Prostate gland (tissue), 2 donors: ENCODE results near the gene TMEM139. TPM values are rescaled to one million over a fixed set of nuclear protein-coding genes. Genes with fewer than 3 reads are reported as not detected.

Experiments
- DNase-seq: peaks from one replicate; pipeline ENCODE4 v3.0.0-alpha.2; 2019; ENCODE audit warnings: low spot score
- H3K27ac ChIP-seq, 2 donors: fragments of 200-600 bp; sonication (generic); 2 replicates each; pipeline ENCODE4 v1.5.1; 2017 to 2019
- H3K27me3 ChIP-seq: fragments of 200-600 bp; sonication (generic); replicated peaks from 2 replicates; pipeline ENCODE4 v1.5.1; 2019; ENCODE audit not compliant: insufficient read depth
- H3K36me3 ChIP-seq, 2 donors: fragments of 200-600 bp; sonication (generic); 1 replicate in 1 of 2; 2 replicates in 1 of 2; pipeline versions ENCODE4 v1.5.1 to v1.8.1; 2017 to 2019
- H3K4me1 ChIP-seq: fragments of 200-600 bp; sonication (generic); replicated peaks from 2 replicates; pipeline ENCODE4 v1.5.1; 2019
- H3K4me3 ChIP-seq, 2 donors: fragments of 200-600 bp; sonication (generic); 2 replicates each; pipeline ENCODE4 v1.5.1; 2017 to 2019
- H3K9me3 ChIP-seq: fragments of 200-600 bp; sonication (generic); 2 replicates; pipeline ENCODE4 v1.5.1; 2017
- POLR2A ChIP-seq: fragments of 450-650 bp; IDR thresholded peaks from one replicate; pipeline ENCODE4 v1.6.1; 2016; ENCODE audit warnings: antibody characterized with exemption, mild to moderate bottlenecking
- POLR2AphosphoS5 ChIP-seq: sonication (generic); formaldehyde crosslinking; IDR thresholded peaks from one replicate; pipeline ENCODE4 v1.6.1; 2017; ENCODE audit warnings: antibody characterized with exemption
- WGBS: methylation state at CpG from one replicate; pipeline ENCODE4 v1.1.5; 2018; 5-methylcytosine and 5-hydroxymethylcytosine counted together
- intact Hi-C: fragments of 100-400 bp; cut with DNase I; formaldehyde crosslinking; loops from one replicate; pipeline ENCODE4 v1.14.2; 2022
- total RNA-seq, 2 donors: library from RNA; depleted of rRNA; stranded (reverse); fragments of >200 nt; gene quantifications; one replicate each; pipeline ENCODE4 v1.1.0, GENCODE V29; 2016
- TF ChIP-seq, protein P1 (sequence below), 4 experiments: fragments of 200-600 bp in 2 of 4; fragments of 450-650 bp in 2 of 4; sonication (generic) in 2 of 4; IDR thresholded peaks; 1 replicate in 3 of 4; 2 replicates in 1 of 4; pipeline ENCODE4 v1.5.1; 2016 to 2019; ENCODE audit warnings: antibody characterized with exemption in 4 of 4, mild to moderate bottlenecking in 2 of 4, moderate library complexity in 2 of 4

The TMEM139 gene
- total RNA-seq, 2 donors from 2014 or later, result 0.51 to 7.7 TPM

DNA sequence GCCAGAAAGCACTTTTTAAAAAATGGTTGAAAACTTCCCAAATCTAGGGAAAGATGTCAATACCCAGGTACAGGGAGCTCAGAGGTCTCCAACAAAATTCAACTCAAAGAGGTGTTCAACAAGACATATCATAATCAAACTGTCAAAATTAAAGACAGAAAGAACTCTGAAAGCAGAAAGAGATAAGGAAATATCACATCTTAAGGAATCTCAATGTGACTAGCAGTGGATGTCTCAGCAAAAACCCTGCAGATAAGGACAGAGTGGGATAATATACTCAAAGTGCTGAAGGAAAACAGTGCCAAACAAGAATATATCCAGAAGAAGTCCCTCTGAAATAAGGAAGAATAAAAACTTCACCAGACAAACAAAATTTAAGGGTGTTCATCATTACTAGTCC, 34.6 kb upstream of the TMEM139 start:
- intact Hi-C loops, result no loop called here
- H3K9me3 ChIP-seq, result no peaks in the 10 kb centered on the region

DNA sequence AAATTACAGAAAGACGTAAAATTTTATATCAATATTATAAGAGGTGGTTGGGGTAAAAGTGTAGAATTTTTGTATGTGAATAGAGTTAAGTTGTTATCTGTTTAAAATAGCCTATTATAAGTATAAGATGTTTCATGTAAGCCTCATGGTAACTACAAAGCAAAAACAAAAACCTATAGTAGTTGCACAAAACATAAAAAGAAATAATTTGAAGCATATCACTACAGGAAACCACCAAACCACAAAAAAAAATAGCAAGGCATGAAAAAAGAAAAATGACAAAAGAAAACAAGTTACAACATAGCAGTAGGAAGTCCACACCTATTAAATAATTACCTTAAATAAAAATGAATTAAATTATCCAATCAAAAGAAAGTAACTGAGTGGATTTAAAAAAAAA, 33.9 kb upstream of the TMEM139 start:
- Histone ChIP-seq H3K9me3 (no peaks in the 10 kb centered on the region), H3K27ac (no peak overlapping the region), H3K4me1 (no peaks in the 10 kb centered on the region), H3K4me3 (no peak overlapping the region), H3K36me3 (no peaks in the 10 kb centered on the region), H3K27me3 (no peaks in the 10 kb centered on the region)
- no peak for DNase-seq
- 94% methylated on average over 1 of the region's 1 CpG for WGBS
- TF ChIP-seq POLR2AphosphoS5, result no peak
- no peak for TF ChIP-seq POLR2A
- TF ChIP-seq, protein P1, sequence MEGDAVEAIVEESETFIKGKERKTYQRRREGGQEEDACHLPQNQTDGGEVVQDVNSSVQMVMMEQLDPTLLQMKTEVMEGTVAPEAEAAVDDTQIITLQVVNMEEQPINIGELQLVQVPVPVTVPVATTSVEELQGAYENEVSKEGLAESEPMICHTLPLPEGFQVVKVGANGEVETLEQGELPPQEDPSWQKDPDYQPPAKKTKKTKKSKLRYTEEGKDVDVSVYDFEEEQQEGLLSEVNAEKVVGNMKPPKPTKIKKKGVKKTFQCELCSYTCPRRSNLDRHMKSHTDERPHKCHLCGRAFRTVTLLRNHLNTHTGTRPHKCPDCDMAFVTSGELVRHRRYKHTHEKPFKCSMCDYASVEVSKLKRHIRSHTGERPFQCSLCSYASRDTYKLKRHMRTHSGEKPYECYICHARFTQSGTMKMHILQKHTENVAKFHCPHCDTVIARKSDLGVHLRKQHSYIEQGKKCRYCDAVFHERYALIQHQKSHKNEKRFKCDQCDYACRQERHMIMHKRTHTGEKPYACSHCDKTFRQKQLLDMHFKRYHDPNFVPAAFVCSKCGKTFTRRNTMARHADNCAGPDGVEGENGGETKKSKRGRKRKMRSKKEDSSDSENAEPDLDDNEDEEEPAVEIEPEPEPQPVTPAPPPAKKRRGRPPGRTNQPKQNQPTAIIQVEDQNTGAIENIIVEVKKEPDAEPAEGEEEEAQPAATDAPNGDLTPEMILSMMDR (IDR thresholded peaks at IDR 0.05), result no peak
- intact Hi-C loops, result no loop called here

More for the DNA sequence above, 34.6 kb upstream of the TMEM139 start:
- Histone ChIP-seq H3K36me3 (no peaks in the 10 kb centered on the region), H3K4me1 (no peaks in the 10 kb centered on the region), H3K27ac (no peak overlapping the region), H3K27me3 (no peaks in the 10 kb centered on the region), H3K4me3 (no peak overlapping the region)
- no peak for DNase-seq
- no peak for TF ChIP-seq POLR2A
- TF ChIP-seq, protein P1 (IDR thresholded peaks at IDR 0.05), result no peak

DNA sequence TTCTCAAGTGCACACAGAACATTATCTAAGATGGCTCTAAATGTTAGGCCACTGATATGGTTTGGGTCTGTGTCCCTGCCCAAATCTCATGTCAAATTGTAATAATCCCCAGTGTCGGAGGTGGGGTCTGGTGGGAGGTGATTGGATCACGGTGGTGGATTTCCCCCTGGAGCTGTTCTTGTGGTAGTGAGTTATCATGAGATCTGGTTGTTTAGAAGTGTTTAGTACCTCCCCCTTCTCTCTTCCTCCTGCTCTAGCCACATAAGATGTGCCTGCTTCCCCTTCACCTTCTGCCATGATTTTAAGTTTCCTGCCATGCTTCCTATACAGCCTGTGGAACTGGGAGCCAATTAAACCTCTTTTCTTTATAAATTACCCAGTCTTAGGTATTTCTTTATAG, 32.8 kb upstream of the TMEM139 start:
- WGBS, result 89% methylated on average over 2 of the region's 2 CpGs
- intact Hi-C loops, result no loop called here
- Histone ChIP-seq H3K4me3 (no peak overlapping the region), H3K27ac (no peak overlapping the region), H3K36me3 (no peaks in the 10 kb centered on the region), H3K9me3 (no peaks in the 10 kb centered on the region), H3K4me1 (no peaks in the 10 kb centered on the region), H3K27me3 (no peaks in the 10 kb centered on the region)
- TF ChIP-seq, protein P1 (IDR thresholded peaks at IDR 0.05), result no peak
- no peak for TF ChIP-seq POLR2A
- DNase-seq, result no peak

DNA sequence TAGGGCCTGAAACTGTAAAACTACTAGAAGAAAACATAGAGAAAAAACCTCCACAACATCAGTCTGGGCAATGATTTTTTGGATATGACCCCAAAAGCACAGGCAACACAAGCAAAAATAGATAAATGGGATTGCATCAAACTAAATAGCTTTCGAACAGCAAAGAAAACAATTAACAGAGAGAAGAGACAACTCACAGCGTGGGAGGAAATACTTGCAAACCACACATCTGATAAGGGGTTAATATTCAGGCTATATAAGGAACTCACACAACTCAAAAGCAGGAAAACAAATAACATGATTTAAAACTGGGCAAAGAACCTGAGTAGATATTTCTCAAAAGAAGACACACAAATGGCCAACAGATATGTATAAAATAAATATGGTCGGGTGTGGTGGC, 29.2 kb upstream of the TMEM139 start:
- no peak overlapping the region for H3K4me3 ChIP-seq
- no peak overlapping the region for H3K27ac ChIP-seq
- H3K36me3 ChIP-seq, result no peaks in the 10 kb centered on the region
- intact Hi-C loops, result no loop called here
- no peak for TF ChIP-seq POLR2AphosphoS5
- TF ChIP-seq POLR2A, result no peak
- TF ChIP-seq, protein P1 (IDR thresholded peaks at IDR 0.05), result no peak
- no peaks in the 10 kb centered on the region for H3K9me3 ChIP-seq
- H3K27me3 ChIP-seq, result no peaks in the 10 kb centered on the region
- WGBS, result 54% methylated on average over 3 of the region's 3 CpGs
- no peaks in the 10 kb centered on the region for H3K4me1 ChIP-seq
- no peak for DNase-seq

DNA sequence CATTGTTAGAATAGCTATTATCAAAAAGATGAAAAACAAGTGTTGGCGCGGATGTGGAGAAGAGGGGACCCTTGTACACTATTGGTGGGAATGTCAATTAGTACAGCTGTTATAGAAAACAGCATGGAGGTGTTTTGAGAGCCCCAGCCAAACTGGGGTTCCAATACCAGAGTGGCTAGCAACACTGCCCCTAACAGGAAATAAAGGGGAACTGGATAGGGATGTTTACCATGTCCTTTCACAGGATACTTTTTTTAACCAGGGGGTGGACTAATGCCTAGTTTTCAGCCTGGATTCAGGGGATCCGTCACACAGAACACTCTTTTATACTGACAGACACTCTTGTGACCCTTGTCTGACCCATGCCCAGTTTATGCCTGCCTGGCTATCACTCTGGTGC, 28.4 kb upstream of the TMEM139 start:
- Histone ChIP-seq H3K36me3 (no peaks in the 10 kb centered on the region), H3K4me3 (no peak overlapping the region), H3K4me1 (no peaks in the 10 kb centered on the region), H3K9me3 (no peaks in the 10 kb centered on the region), H3K27me3 (no peaks in the 10 kb centered on the region), H3K27ac (no peak overlapping the region)
- 87% methylated on average over 3 of the region's 3 CpGs for WGBS
- TF ChIP-seq POLR2A, result no peak
- TF ChIP-seq, protein P1 (IDR thresholded peaks at IDR 0.05), result no peak
- TF ChIP-seq POLR2AphosphoS5, result no peak
- no peak for DNase-seq
- intact Hi-C loops, result no loop called here
